ENCODE measurements around the gene NEURL2.
"Not testable (repeated sequence)": the region's sequence is repeated elsewhere in the genome, so short reads cannot be mapped to it uniquely, and the experiment has no call there.

Gene NEURL2

GRCh38 chr20:45898285-45898684 is 7.3 kb upstream of the NEURL2 start:
- DNase-seq (ENCODE audit: low read depth) = no peak

DNA sequence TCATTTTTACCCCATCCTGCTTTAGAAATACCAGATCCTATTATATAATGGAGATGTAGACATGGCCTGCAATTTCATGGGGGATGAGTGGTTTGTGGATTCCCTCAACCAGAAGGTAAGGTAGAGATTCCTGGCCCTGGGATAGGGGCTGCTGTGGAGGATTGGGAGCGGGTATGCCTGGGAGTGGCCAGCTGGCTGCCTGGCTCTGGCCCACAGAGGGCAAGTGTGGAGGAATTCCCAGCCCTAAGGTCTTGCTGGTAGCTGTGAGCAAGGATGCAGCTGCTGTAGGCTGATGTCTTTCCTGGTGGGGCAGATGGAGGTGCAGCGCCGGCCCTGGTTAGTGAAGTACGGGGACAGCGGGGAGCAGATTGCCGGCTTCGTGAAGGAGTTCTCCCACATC is 6.7 kb upstream of the NEURL2 start:
- DNase-seq (ENCODE audit: low read depth) = no peak

GRCh38 chr20:45897289-45897688 is 6.3 kb upstream of the NEURL2 start:
- no peak for DNase-seq (ENCODE audit: low read depth)

DNA sequence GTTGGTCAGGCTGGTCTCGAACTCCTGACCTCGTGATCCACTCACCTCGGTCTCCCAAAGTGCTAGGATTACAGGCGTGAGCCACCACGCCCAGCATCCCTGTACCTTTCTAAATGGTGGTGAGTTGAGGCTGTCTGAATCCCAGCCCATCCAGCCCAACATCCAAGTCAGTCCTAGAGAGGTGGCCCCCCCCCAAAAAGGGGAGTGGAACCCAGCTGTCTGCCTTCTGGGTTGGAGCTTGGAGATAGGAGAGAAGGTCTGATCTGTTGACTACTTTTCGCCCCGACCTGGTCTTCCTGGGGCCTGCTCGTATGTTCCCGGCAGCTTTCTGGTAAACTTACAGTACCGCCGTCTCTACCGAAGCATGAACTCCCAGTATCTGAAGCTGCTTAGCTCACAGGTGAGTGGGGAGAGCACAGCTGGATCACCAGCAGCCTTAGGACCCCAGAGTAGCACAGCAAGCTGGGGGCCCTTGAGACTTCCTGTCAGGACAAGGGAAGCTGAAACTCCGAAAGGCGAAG is 5.7 kb upstream of the NEURL2 start:
- no peak for DNase-seq (ENCODE audit: low read depth)

DNA sequence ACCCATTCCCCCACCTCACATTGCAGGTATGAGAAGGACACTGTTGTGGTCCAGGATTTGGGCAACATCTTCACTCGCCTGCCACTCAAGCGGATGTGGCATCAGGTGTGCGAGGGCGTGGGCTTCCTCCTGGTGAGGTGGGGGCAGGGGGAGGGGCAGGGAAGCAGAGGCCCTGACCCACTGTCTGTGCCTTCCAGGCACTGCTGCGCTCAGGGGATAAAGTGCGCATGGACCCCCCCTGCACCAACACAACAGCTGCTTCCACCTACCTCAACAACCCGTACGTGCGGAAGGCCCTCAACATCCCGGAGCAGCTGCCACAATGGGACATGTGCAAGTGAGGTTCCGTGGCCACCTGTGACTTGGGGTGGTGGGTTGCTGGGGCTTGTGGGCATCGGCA is 3.8 kb upstream of the NEURL2 start:
- DNase-seq (ENCODE audit: low read depth) = no peak

GRCh38 chr20:45893831-45894230 is 2.8 kb upstream of the NEURL2 start:
- no peak for DNase-seq (ENCODE audit: low read depth)

GRCh38 chr20:45892828-45893500 is 2.0 kb upstream of the NEURL2 start:
- no peak for DNase-seq (ENCODE audit: low read depth)

- no peak for DNase-seq (ENCODE audit: low read depth)
Measured at GRCh38 chr20:45892049-45892825, 1.2 kb upstream of the NEURL2 start.

GRCh38 chr20:45890077-45890984 is 677 bp downstream of the NEURL2 start:
- DNase-seq (ENCODE audit: low read depth) = peak; percentile 79

DNA sequence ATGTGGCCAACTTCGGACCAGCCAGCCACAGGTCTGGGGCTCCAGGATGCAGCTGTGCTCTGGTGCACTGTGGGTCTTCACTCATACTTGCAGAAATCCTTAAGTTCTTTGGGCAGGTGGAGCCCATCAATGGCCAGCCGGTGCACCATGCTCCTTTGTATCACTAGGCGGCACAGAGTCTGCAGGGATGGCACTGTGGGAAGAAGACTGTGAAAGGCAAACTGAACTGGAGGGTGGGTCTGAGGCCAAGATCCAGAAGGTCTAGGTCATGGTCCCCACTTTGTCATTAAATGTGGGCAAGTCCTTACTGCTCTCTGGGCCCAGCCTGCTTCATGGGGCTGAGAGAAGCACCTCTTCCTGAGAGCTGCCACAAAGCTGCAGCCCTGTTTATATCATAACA is 2.3 kb downstream of the NEURL2 start:
- DNase-seq (ENCODE audit: low read depth) = no peak

- no peak for DNase-seq (ENCODE audit: low read depth)
Measured at GRCh38 chr20:45887346-45887715, 3.7 kb downstream of the NEURL2 start, which contains the start of gene SPATA25. TSS of gene SPATA25 (minus strand) at chr20:45887622. CDS start at chr20:45887590, 32 bp downstream.

DNA sequence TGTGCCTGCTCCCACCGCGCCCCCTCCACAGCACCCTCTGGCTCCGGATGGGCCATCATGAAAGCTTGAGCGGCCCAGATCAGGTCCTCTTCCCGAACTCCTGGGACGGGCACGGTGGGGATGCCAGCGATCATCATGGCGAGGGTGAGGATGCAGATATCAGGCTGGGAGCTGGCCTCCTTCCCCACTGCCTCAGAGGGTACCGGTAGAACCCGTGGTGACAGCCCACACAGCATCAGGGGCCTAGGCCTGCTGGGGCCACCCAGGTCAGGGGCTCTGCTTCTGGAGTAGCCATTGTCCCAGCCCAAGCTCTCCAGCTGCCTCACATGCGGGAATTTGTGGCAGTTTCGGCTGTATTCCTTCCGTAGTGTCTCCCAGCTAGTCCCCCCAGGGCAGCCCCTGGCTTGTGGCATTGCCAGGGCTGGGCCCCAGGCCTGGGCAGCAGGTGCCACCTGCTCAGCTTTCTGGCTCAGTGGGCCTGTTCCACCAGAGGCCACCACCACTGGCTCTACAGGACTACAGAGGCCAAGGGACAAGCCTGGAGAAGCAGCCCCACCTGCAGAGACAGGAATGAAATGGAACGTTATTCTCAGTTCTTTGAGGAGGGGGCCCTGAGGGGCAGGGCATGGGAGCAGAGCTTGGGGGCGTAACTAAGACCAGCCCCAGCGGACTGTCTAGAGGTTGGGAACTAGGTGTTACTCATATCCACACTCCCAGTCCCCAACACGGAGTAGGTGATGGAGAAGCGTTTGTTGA is 4.2 kb downstream of the NEURL2 start:
- no peak for DNase-seq (ENCODE audit: low read depth)

DNA sequence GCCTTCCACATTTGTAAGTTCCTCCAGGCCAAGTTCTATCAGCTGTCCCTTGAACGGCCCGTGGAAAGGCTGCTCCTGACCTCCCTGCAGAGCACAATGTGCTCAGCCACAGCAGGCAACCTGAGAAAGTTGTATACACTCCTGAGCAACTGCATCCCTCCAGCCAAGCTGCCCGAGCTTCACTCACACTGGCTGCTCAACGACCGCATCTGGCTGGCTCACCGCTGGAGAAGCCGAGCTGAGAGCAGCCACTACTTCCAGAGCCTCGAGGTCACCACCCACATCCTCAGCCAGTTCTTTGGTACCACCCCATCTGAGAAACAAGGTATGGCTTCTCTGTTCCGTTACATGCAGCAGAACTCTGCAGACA is 7.9 kb downstream of the NEURL2 start:
- DNase-seq (ENCODE audit: low read depth) = no peak

- no peak for DNase-seq (ENCODE audit: low read depth)
Measured at GRCh38 chr20:45882469-45883099, 8.4 kb downstream of the NEURL2 start.

GRCh38 chr20:45880988-45881788 is 9.8 kb downstream of the NEURL2 start, which contains the start of gene ZSWIM1:
TSS of gene ZSWIM1 (plus strand) at chr20:45881227. CDS start at chr20:45882593, 1,366 bp downstream.
- DNase-seq (ENCODE audit: low read depth) = peak; percentile 98

GRCh38 chr20:45878076-45878761 is 12.8 kb downstream of the NEURL2 start:
- no peak for DNase-seq (ENCODE audit: low read depth)

DNA sequence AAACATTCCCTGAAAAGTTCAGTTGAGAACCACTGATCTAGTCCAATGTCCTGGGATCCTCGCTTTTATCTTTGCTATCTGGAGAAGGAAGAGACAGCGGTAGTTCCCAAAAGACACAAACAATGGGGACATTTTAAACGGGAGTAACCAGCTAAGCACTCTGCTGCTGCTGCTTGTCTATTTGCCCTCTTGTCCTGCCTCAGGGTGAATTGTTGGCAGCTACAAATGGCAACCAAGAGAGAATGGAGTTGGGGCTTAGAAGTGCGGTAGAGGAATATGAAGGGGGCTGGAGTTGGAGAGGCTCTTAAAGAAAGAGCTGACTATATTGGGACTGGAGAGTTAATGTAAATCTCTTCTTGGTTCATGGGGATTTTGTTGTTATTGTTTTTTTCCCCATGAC is 16.4 kb downstream of the NEURL2 start:
- DNase-seq (ENCODE audit: low read depth) = no peak

GRCh38 chr20:45874104-45874481 is 16.9 kb downstream of the NEURL2 start:
- not testable (repeated sequence) for DNase-seq (ENCODE audit: low read depth)

DNA sequence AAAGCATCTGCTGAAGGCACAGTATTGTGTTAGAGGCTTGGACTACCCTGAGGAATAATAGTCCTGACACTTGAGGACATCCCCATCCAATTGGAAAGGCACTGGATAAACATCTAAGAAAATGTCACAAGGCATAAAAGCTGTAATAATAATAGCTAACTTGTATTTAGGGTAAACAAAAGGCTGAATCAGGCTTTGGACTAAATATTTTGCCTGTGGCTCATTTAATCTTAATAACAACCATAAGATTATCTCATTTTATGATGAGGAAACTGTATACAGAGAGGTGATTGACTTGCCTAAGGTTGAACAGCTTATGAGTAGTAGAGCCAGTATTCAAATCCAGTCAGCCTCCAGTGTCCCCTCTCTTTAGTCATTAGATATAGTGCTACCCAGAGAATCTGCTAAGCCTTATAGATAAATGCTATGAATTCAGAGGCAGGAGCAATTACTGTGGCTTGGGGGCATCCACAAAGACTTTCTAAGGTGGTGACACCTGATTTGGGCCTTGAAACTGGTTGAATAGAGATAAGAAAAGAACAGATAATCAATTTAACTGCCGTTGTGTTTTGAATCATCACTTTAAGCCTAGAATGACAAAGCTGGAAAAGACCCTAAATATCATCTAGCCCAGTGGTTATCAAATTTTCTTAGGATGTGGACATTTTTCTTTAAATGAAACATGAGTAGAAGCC is 17.5 kb downstream of the NEURL2 start:
- no peak for DNase-seq (ENCODE audit: low read depth)
